Neural cell (in vitro differentiated cells): ENCODE results near the gene TMPRSS4.

ENCODE experiments used
- CTCF ChIP-seq: fragments of 450-650 bp; IDR thresholded peaks from 2 replicates; pipeline ENCODE4 v1.5.1; 2014; ENCODE audit warnings: antibody characterized with exemption, mild to moderate bottlenecking, moderate library complexity; ENCODE audit not compliant: poor library complexity, severe bottlenecking
- EP300 ChIP-seq: fragments of 450-650 bp; conservative IDR thresholded peaks from 2 replicates; pipeline ENCODE4 v1.6.1; 2014; ENCODE audit warnings: antibody characterized with exemption, mild to moderate bottlenecking, moderate library complexity; ENCODE audit not compliant: poor library complexity, severe bottlenecking
- EZH2 ChIP-seq: fragments of 200-600, 300-800 bp; shearing (Covaris generic), sonication (generic); IDR thresholded peaks from 2 replicates; pipeline ENCODE4 v1.6.1; 2014; ENCODE audit warnings: antibody characterized with exemption, low read length, borderline replicate concordance, mild to moderate bottlenecking; ENCODE audit not compliant: insufficient read depth, poor library complexity, severe bottlenecking
- MXI1 ChIP-seq: fragments of 450-650 bp; conservative IDR thresholded peaks from 2 replicates; pipeline ENCODE4 v1.6.1; 2014; ENCODE audit warnings: antibody characterized with exemption, mild to moderate bottlenecking; ENCODE audit not compliant: poor library complexity, severe bottlenecking
- POLR2AphosphoS5 ChIP-seq: IDR thresholded peaks from 2 replicates; pipeline ENCODE4 v1.6.1; 2012
- RAD21 ChIP-seq: fragments of 450-650 bp; conservative IDR thresholded peaks from 2 replicates; pipeline ENCODE4 v1.6.1; 2014; ENCODE audit warnings: antibody characterized with exemption, mild to moderate bottlenecking, moderate library complexity
- TAF1 ChIP-seq: IDR thresholded peaks from 2 replicates; pipeline ENCODE4 v1.6.1; 2012; ENCODE audit warnings: low read depth
- TF ChIP-seq, protein P1 (sequence below): IDR thresholded peaks from 2 replicates; pipeline ENCODE4 v1.6.1; 2012; ENCODE audit warnings: borderline replicate concordance

- TF ChIP-seq CTCF (no peak), RAD21 (no peak), EZH2 (no peak), EP300 (no peak), TAF1 (no peak), POLR2AphosphoS5 (no peak), MXI1 (no peak)
- TF ChIP-seq, protein P1, sequence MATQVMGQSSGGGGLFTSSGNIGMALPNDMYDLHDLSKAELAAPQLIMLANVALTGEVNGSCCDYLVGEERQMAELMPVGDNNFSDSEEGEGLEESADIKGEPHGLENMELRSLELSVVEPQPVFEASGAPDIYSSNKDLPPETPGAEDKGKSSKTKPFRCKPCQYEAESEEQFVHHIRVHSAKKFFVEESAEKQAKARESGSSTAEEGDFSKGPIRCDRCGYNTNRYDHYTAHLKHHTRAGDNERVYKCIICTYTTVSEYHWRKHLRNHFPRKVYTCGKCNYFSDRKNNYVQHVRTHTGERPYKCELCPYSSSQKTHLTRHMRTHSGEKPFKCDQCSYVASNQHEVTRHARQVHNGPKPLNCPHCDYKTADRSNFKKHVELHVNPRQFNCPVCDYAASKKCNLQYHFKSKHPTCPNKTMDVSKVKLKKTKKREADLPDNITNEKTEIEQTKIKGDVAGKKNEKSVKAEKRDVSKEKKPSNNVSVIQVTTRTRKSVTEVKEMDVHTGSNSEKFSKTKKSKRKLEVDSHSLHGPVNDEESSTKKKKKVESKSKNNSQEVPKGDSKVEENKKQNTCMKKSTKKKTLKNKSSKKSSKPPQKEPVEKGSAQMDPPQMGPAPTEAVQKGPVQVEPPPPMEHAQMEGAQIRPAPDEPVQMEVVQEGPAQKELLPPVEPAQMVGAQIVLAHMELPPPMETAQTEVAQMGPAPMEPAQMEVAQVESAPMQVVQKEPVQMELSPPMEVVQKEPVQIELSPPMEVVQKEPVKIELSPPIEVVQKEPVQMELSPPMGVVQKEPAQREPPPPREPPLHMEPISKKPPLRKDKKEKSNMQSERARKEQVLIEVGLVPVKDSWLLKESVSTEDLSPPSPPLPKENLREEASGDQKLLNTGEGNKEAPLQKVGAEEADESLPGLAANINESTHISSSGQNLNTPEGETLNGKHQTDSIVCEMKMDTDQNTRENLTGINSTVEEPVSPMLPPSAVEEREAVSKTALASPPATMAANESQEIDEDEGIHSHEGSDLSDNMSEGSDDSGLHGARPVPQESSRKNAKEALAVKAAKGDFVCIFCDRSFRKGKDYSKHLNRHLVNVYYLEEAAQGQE, result no peak
These were observed 2.1 kb downstream of the TMPRSS4 start for GRCh38 chr11:118078911-118079411.
